ENCODE measurements around the gene PEDS1.
"Not testable (repeated sequence)": the region's sequence is repeated elsewhere in the genome, so short reads cannot be mapped to it uniquely, and the experiment has no call there.

Gene PEDS1

DNA sequence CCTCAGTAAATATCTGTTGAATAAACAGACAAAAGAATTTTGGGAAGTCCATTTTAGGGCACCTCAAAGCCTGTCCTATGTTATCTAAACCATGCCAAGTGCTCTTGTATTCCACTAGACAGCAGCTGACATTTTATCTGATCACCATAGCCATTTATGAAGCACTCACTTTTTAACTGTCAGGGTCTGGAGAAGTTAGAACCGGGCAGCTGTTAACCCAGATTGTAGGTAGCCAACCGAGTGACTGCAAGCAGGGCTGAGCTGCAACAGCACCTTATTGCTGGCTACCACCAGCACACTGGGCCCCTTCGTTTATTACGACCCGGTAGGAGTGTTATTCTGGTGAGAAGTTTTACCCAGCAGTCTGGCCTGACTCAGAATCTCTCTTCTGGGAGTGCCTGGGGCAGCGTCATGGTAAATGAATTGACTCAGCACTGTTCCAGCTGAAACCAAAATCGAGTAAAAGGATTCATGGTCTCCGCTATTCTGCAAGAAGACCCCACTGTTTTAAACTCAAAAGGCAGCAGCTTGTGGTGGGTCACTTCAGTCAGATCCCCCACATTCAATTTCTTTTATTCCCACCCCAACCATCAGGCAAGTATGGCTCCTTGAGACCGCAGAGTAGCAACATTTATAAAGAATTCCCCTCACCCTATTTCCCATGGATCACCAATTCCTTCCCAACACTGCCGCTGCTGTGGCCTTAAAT lies 42.2 kb downstream of the PEDS1 start:
- TF ChIP-seq, protein P1, sequence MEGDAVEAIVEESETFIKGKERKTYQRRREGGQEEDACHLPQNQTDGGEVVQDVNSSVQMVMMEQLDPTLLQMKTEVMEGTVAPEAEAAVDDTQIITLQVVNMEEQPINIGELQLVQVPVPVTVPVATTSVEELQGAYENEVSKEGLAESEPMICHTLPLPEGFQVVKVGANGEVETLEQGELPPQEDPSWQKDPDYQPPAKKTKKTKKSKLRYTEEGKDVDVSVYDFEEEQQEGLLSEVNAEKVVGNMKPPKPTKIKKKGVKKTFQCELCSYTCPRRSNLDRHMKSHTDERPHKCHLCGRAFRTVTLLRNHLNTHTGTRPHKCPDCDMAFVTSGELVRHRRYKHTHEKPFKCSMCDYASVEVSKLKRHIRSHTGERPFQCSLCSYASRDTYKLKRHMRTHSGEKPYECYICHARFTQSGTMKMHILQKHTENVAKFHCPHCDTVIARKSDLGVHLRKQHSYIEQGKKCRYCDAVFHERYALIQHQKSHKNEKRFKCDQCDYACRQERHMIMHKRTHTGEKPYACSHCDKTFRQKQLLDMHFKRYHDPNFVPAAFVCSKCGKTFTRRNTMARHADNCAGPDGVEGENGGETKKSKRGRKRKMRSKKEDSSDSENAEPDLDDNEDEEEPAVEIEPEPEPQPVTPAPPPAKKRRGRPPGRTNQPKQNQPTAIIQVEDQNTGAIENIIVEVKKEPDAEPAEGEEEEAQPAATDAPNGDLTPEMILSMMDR (conservative IDR thresholded peaks at IDR 0.05; ENCODE audit: low read depth, low read length): no peak
- peak; percentile 62 for DNase-seq (ENCODE audit: low read depth)
- H3K4me3 ChIP-seq (ENCODE audit: low read depth, low read length): peak overlapping the region; percentile 85

DNA sequence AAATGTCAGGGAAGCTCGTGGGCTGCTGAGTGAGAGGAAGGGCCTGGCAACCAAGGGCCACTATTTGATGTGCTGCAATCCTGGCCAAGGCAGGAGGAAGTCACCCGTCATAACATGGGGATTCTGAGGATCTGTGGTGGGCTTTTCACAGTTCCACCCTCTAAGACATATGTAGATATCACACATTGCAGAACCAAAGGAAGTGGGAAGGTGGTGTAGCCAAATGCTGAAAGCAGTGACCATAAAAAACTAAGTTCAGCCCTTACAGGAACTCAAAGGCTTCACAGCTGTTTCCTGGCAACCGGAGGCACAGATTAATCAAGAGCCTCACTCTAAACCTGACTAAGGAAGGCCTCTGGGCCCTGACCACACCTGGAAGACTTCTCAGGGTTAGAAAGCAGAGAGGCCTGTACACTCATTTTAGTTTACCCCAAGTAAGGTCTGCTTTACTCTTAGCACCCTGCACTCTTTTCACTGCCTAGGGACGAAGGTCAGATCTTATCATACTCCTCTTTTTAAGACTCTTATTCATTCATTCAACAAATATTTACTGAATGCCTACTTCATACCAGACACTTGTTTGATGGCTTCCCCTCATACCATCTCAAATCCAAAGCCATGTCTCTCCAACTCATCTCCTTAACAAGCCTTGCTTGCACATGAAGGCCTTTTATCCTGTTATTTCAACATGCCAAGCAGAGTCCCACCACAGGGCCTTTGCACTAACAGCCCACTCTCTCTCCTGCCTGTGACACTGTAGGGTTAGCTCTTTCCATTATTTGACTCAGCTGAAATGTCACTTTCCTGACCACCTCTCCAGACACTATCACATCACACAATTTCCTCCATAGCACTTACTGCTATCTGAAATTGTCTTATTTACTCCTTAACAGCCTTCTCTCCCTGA lies 43.1 kb downstream of the PEDS1 start:
- peak; percentile 57 for DNase-seq (ENCODE audit: low read depth)
- H3K4me3 ChIP-seq (ENCODE audit: low read depth, low read length): no peak overlapping the region

DNA sequence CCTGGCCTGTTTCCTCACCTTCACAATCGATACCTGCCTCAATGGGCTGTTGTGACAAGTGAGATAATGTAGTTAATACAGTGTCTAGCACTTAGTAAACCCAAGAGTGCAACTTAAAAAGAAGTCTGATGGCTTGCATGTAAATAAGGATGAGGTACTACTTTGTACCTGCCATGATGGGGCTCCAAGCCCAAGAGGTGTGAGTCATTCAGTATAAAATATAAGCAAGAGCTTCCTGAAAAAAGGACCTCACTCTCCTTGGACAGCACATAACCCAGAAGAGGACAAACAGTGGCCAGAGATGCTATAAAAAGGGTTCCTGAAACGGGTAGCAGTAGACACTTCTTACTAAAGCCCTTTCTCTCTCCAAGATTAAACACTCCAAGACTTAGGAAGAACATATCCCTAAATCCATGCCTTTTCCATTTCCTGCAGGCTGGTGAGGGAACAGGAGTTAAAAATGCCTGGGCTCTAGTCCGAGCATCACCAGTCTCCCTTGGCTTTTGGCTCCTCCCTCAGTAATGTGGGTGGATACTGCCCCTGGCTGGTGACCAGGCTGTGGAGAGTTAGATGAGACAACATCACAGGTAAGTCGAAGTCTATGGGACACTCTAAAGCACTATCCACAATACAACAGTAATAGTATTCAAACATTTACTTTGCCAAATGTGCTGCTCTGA lies 44.8 kb downstream of the PEDS1 start:
- TF ChIP-seq, protein P1 (conservative IDR thresholded peaks at IDR 0.05; ENCODE audit: low read depth, low read length): no peak
- no peak overlapping the region for H3K4me3 ChIP-seq (ENCODE audit: low read depth, low read length)
- DNase-seq (ENCODE audit: low read depth): no peak

More for the DNA sequence above, 43.1 kb downstream of the PEDS1 start:
- TF ChIP-seq, protein P1 (conservative IDR thresholded peaks at IDR 0.05; ENCODE audit: low read depth, low read length): no peak

DNA sequence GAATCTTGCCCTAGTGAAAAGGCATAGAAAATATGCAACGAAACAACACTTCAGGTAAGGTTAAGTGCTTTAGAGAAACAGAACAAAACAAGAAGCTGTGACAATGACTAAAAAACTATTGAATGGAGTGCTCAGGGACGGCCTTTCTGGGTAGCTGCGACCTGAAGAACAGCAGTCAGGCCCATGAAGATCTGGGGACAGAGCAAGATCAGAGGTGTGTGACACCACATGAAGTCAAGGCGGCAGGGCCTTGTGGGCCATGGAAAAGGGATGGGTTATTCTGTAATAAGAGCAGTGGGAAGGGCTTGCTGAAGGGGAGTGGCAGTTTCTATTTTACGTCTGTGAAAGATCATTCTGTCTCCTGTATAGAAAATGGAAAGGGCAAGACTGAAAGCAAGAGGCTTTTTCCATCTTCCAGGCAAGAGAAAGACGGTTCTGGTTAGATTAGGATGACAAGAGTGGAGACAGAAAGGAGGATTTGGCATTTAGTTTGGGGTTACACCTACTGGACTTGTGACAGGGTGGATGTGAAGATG lies 45.7 kb downstream of the PEDS1 start:
- H3K4me3 ChIP-seq (ENCODE audit: low read depth, low read length): no peak overlapping the region
- DNase-seq (ENCODE audit: low read depth): no peak
- TF ChIP-seq, protein P1 (conservative IDR thresholded peaks at IDR 0.05; ENCODE audit: low read depth, low read length): no peak

DNA sequence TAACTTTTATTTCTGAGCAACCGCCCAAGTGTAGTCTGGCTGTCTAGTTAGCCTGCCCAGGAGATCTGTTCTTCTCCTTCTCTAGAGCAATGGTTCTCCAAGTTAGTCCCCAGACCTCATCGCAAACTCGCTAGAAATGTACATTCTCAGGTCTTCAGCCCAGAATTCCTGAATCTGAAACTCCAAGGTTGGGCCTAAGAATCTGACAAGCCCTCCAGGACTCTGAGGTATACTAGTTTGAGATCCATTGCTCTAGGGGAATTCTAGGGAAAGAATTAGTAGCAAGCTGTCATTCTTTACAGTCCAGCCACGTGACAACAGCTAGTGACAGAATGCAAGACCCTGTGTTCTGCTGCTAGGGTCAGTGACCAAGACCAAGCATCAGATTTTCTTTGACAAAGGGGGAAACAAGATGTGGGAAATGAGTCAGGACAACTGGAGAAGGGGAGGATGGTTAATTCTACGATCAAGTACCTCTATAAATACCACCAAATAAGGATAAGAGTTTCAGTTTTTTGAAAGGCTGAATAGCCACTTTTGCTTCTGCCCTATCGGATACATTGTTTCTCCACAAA lies 46.4 kb downstream of the PEDS1 start:
- DNase-seq (ENCODE audit: low read depth): no peak
- H3K4me3 ChIP-seq (ENCODE audit: low read depth, low read length): no peak overlapping the region
- TF ChIP-seq, protein P1 (conservative IDR thresholded peaks at IDR 0.05; ENCODE audit: low read depth, low read length): no peak

DNA sequence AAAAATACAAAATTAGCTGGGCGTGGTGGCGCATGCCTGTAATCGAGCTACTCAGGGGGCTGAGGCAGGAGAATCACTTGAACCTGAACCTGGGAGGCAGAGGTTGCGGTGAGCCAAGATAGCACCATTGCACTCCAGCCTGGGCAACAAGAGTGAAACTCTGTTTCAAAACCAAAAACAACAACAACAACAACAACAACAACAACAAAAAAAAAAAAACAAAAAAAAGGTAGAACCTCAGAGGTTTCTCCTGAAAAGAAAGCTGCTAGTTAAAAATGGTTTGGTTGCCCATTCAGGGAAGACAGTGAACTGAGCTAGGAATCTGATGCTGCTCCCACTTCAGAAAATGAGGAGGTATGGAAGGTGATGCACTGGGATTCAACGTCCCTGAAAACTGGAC lies 46.9 kb downstream of the PEDS1 start:
- not testable (repeated sequence) for H3K4me3 ChIP-seq (ENCODE audit: low read depth, low read length); DNase-seq (ENCODE audit: low read depth)

Measured in choroid plexus epithelial cell (primary cell).